Activated CD8-positive, alpha-beta memory T cell treated with anti-CD3 and anti-CD28 coated beads, Interleukin-2, amount 50 U/mL, for 48 hours (primary cell): ENCODE data around the gene IL15RA.
A peak's percentile ranks its signal among the peaks of the same experiment; 100 is the strongest.
"Not testable (repeated sequence)": the region's sequence is repeated elsewhere in the genome, so short reads cannot be mapped to it uniquely, and the experiment has no call there.

Source experiments
- DNase-seq: peaks from one replicate; pipeline ENCODE4 v3.0.0-alpha.2; 2020

The IL15RA gene

DNA sequence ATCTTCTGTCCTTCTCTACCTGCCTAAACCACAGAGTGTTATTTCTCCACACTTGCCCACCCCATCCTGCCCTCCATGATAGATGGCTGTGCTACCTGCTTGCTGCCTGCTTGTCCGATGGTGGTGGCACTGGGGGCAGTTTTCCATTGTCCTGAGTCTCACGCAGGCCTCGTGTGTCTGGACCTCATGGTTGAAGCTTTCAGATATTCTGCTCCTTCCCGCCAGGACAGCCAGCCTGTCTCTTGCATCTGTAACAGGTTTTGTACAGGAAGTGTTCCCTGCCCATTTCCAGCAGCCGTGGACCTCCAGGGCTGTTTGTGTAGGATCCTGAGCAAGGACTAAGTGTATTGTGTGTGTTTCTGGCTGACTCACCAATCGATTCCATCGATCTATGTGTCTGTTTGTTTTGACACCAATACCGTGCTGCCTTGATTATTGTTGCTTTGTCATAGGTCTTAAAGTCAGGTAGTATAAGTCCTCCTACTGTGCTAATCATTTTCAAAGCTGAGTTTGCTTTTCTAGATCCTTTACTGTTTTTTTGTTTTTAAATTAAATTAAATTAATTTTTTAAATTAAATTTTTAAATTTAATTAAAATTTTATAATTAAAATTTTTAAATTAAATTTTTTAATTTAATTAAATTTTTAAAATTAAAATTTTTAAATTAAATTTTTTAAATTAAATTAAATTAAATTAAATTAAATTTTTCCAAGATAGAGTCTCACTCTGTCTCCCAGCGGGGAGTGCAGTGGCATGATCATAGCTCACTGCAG is 8.5 kb downstream of the IL15RA start:
- no peak for DNase-seq

DNA sequence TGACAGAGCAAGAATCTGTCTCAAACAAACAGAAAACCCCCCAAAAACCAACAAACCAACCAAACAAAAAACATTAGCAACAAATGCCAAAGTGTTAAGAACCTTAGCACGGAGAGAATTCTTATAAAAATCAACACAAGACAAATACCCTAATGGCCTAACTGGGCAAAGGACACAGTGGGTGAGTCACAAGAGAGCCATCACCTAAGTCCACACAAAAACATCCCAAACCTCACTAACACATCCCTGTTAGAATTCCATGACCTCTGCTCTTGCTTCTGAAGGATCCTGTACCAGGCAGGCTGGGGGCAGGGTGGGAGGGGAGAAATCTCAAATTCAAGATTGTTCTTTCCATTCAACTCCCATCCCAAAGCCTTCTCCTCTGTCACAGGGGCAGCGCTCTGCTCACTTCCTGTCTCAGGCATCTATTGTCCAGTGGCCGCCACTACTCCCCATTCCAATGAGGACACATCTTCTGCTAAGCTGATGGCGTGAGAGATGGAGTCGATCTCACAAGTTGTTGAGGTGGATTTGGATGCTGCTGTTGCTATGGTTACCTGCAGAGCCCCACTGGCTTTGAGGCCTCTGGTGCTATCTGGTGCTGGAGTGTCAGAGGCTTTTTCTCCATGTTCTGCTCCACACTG is 9.2 kb downstream of the IL15RA start:
- peak; percentile 44 for DNase-seq

DNA sequence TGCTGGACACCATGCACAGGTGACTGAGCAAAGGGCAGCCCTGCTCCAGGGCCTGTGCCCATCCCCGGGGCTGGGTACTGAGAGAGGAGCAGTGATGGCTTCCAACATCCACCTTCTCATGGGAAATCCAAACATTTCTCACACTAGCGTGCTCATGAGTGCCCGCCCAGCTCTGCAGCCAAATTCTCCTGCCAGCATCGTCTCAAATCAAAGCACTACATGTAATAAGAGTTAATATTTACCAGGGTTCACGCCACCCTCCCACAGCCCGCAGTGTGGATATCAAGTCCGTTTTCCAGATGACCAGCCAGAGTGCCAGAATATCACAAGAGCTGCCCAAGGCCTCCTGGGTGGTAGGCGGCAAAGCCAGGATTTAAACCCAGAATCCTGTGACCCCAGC is 12.1 kb downstream of the IL15RA start:
- DNase-seq: peak; percentile 37

DNA sequence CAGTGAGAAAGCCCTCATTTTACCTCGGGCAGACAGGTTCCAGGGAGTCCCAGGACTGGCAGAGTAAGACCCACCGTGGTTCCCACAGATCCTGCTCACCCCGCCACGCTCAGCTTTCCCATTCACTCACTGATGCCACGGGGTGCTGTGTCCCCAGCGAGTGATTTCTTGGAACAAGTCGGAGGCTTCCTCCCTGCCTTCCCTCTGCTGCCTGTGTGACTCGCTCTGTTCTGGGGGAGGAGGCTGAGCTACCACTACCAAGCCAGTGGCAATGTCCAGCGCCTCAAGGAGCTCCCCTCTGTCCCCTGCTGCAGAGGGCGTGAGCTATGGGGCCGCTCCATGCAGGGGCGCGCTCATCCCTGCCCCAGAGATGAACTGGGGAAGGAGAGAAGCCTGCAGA is 12.6 kb downstream of the IL15RA start:
- no peak for DNase-seq

DNA sequence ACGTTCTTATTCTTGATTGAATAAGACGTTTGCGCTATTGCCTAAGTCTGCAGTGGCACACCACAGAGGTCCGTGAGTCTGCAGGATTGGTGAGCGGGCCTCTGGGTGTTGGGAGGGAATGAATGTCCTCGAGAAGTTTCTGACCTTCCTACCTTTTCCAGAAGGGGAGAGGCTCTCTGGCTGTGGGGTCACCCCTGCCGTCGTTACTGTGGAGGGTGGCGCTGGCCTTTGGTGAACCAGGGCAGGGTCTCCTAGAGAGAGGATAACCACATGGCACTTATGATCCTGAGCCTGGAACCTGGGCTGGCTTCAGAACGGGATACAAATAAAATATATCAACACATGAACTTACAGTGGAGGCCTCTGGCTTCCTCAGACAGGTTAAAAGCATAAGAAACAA is 13.8 kb downstream of the IL15RA start:
- DNase-seq: no peak

DNA sequence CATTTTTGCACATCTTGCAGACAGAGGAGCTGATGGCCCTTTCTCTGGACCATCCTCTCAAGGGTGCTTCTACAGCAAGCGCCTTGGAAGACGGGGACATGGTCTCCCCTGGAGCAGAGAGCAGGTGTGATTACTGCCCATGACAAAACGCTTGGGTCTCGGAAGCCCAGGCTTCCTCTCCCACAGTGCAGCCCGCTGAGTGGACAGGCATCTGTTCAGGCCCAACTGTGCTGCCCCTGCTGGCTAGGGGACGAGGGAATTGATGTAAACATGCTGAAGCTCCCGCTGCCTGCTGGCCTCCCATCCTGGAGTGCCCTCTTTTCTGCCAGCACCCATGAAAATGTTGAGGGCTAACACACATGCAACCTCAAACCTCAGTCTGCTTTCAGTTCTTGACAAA is 14.3 kb downstream of the IL15RA start:
- peak; percentile 30 for DNase-seq

DNA sequence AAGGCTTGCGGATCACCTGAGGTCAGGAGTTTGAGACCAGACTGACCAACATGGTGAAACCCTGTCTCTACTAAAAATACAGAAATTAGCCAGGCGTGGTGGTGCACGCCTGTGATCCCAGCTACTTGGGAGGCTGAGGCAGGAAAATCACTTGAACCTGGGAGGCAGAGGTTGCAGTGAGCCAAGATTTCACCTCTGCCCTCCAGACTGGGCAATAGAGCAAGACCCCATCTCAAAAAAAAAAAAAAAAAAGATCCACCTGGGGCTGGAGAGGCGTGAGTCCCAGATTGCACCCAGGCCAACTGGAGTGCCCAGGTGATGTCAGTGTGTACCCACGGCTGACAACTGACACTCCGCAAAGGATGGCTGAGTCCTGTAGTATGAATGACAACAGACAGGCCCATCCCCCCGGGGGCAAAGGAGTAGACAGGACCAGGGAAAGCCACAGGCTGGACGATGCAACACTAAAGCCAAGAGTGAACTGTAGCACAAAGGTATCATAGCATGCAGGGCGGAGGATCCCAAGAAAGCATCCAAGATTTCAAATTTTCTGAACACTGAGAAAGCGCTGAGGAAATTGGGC is 14.9 kb downstream of the IL15RA start:
- DNase-seq: not testable (repeated sequence)

DNA sequence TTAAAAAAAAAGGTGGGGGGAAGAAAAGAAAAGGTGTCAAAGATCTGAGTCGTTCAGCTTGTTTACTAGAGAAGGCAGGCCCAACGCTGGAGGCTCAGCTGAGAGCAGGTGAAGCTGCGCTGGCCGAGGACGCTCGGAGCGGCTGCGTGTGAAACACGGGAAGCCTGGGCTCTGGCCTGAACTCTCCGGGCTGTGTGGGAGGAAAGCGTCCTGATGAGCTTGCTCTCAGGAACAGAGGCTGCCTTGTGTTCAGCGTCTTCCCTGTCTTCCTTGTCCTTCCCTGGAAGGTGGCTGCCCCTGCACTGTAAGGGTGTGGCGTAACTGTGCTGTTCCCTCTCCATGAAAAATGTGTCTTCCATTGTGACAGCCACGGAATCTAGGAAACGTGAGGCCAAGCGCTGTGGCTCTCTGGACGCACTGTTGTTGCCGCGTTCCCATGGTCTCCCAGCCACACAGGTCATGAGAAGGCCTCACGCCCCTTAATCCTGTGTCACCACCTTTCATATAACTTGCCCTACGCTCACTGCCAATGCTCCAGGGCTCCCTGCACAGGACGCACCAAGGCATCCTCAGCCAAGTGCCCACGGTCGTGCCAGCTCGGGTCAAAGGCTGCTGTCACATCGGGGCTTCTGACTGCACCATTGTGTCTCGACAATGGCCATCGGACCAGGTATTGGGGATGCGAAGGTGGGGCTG is 15.8 kb downstream of the IL15RA start:
- no peak for DNase-seq

DNA sequence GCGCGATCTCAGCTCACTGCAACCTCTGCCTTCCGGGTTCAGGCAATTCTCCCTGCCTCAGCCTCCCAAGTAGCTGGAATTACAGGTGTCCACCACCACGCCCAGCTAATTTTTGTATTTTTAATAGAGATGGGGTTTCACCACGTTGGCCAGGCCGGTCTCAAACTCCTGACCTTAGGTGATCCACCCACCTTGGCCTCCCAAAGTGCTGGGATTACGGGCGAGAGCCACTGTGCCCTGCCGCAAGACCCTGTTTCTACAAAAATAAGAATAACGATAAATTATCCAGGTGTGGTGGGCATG is 16.4 kb downstream of the IL15RA start:
- DNase-seq: not testable (repeated sequence)

DNA sequence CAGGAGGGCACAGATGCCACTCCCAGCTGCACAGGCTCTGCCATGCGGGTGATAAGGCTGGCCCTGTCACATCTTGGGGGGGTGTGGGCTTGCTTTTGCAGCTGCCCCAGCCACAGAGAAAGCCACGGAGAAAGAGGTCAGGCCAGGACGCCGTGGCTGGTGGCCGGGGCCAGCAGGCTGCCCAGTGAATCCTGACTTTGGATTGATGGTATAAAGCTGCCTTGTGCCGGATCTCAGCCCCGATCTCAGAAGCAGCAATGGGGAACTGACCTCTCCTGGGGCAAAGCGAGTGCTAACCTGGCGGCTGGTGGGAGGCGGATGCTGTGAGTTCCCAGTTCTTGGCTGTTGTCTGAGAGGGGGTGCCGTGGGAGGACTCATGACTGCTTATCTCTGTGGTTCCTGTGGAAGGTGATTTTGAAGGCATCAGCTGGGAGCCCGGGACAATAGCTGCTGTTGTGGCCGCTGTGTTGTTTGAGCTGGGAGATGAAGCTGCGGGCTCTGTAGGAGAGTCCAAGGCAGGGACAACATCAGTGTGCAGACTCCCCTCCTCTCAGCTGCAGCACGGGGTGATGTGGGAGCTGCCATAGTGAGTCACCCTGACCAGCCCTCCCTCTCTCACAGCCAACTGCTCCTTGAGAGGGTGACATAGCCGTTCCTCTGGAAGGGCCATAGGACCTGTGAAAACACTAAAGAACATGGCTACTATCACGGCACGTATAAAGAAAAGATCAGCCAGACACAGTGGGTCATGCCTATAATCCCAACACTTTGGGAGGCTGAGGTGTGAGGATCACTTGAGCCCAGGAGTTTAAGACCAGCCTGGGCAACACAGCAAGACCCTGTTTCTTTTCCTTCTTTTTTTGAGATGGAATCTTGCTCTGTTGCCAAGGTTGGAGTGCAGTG is 17.0 kb downstream of the IL15RA start:
- DNase-seq: no peak

DNA sequence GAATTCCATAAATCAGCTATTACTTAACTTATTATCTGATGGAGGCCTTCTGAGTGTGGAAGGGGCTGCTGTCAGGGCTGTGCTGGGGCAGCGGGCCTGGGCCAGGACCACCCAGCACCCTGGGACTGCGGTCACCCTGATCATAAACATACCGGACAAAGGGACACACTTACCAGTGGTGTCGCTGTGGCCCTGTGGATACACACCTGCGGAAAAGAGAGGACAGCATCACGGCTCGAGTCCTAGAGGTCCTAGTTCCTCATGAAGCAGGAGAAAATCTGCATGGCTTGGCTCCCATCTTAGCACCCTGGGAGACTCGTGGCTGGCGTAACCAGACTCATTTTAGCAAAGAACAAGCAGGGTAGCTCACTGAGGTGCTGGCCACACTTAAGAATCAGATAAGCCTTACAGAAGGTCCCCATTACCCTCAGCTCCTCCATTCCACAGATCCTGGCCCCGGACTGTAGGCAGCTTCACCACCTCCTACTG is 17.7 kb downstream of the IL15RA start:
- DNase-seq: no peak

DNA sequence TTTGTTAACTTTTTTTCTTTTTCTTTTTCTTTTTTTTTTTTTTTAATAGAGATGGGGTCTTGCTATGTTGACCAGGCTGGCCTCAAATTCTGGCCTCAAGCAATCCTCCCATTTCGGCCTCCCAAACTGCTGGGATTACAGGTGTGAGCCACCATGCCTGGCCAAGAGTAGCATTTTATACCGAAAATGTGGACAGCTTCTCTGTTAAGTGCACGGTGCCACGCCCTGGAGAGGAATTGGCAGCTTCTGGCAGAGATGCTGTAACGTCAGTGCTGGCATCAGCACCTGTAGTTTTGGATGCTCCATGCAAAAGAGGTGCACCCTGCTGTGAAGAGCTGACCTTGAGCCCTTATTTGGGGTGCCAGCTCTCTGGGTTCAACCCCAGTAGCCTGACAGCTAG is 18.2 kb downstream of the IL15RA start:
- DNase-seq: no peak

DNA sequence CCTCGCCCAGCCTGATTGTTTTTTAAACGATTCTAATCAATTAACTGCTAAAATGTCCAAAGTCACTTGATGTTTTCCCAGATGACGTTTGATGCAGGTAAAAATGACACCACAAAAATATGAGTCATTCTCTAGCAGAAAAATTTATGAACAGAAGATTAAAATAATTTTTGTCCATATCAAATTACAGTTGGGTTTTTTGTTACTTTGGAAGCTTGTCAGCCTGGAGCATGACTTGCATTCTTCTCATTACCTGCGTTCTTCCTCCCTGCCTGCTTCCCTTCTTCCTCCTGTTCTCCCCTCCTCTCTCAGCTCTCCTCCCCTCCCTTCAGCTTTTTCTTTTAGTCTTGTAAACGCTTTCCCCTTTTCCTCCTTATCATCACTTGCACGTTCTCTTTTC is 18.7 kb downstream of the IL15RA start:
- DNase-seq: no peak

DNA sequence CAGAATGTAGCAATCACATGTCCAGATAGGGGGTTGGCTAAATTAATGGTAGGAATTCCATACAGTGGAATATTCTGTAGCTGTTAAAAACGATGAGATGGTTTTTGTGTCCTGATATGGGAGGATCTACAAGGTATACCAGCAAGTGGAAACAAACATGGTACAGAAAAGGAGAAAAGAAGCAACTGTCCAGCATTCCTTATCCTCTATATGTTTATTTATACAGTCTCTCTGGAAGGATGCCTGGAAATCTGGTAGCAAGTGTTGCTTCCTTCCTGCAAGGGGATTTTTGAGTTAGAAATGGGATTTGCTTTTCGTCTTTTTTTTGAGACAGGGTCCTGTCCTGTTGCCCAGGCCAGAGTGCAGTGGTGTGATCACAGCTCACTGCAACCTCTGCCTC is 19.3 kb downstream of the IL15RA start:
- no peak for DNase-seq

DNA sequence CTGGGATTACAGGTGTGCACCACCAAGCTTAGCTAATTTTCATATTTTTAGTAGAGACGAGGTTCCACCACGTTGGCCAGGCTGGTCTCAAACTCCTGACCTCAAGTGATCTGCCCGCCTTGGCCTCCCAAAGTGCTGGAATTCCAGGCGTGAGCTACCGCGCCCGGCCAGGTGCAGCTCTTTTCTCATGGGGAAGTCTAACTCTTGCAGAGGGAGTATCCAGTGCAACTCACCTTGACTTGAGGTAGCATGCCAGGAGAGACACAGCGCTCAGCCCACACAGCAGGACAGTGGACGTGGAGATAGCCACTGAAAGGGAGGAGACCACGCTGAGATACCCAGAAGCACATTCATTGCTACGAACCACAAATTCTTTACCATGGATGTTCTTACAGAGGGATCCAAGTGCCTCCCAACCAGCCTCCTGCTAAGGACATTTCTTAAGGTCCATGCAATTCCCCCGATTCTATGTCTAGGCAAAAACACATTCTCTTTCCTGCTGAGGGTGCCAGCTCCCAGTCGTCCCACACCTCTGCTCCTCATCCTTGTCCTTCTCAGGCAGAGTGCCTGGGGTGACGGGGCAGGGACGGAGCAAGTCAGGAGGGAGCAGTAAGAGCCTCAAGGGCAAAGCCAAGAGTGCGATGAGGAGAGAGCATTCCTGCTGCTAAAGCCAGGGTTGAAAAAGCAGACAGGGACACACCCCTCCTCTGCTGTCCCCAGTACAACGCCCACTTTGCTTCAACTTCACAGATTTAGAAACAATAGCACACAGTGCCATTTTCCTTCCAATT is 21.0 kb downstream of the IL15RA start:
- no peak for DNase-seq

DNA sequence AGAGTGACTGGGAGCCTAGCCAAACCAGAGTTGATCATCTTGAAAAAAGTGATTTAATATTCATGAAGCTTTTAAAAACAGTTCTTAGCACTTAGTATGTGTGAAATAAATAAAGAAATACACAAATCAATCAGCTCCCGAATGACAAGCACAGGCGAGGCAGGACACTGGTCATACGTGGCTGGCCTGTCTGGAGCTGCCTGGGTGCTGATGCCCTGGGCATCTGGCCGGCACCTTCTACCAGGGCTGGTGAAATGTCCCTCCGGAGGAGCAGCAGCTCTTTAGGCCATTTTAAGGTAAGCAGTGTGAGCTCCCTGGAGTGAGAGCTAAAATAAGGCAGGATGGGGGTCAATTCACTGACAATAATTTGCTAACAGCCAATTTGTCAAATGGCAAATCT is 23.7 kb downstream of the IL15RA start:
- no peak for DNase-seq

DNA sequence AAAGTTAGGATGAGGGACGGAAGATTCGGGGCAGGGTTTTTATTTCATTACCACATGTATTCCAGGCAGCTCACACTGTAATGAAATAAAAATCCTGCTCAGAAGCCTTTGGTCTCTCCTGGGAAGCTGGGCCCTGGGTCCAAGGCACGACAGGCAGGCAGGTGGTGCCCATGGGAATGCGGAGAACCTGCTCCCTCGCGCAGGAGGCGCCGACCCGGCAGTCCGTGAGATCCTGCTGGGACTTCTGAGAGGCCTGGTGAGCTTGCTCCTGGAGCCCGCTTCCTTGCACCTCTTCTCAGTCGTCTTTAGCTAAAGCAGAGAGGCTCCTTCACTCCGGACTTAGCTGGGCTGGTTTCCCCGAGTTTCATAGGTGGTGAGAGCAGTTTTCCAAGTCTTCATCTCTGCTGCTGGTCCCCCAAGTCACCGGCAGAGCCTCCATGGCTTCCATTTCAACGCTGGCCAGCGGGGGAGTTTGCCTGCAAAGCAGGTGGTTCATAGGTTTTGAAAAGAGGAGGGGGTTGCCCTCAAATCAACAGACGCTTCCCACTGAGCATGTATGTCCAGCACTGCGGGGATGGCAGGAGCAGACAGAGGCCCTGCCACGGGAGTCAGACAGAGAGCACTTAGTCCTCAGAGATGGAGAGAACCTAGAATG is 24.5 kb downstream of the IL15RA start:
- DNase-seq: no peak

DNA sequence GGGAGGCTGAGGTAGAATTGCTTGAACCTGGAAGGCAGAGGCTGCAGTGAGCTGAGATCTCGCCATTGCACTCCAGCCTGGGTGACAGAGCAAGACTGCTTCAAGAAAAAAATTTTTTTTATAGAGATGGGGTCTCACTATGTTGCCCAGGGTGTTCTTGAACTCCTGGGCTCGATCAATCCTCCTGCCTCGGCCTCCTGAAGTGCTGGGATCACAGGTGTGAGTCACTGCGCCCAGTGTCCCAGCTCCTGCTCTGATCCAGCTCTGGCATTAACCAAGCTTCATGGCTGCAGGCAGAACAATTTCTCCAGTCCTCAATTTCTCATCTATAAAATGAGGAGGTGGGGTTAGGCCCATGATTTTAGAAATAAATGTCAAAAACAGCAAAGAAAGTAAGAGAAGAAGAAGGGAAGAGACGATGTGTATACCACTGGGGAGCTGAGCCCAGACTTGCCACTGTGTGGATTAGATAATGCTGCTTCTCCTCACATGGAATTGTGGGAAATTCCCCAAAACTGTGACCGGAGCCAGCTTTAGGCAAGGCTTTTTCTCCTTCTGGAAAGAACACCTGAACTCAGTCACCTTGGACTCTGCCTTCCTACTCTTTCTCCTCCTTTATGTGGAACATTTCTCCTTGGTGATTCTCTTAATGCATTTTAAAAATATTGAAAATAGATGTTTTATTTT is 25.5 kb downstream of the IL15RA start:
- no peak for DNase-seq

DNA sequence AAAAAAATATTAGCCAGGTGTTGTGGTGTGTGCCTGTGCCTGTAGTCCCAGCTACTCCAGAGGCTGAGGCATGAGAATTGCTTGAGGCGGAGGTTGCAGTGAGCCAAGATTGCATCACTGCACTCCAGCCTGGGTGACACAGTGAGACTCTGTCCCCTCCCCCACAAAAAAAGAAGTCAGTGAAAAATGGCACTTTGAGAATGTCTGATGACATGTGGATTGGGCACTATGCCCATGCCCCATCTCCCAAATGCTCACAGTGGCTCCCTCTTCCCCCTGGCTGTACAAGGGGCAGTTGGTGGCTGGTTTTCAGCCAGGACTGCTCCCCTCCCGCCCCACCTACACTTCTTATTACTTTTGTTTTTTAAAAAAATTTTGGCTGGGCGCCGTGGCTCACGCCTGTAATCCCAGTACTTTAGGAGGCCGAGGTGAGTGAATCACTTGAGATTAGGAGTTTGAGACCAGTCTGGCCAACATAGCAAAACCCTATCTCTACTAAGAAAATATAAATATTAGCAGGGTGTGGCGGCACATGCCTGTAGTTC is 26.1 kb downstream of the IL15RA start:
- no peak for DNase-seq

DNA sequence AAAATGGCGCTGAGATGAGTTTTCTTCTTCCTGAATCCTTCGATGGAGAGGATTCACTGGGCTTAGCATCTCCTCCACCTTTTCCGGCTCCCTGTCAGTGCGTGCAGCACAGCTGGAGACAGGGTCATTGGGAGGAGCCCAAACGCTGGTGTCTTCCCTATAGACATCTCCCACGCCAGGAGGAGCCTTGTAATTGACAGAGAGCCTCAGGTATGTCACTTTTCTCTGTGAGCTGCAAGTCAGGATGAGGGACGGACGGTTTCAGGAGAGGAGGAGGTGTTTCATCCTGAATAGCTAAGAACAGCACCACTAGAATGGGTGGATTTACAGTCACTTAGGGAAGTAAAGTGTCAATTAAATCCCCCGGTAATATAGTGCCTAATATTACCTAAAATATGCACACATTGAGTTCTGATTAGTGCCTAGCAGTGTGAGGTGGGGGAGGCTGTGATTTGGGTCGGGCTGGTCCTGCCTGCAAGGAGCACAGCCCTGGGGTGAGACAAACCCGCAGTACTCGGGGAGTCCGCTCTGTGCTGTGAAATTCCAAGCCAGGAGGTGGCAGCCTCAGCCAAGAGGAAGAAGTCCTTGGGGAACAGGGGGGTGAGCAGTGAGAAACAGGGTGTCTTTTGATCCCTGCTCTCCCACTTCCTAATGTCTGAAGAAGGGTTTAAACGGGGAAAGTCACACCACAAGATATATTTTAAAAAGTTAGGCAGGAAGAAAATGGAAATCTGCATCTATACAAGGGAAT is 28.2 kb downstream of the IL15RA start:
- DNase-seq: no peak
